SIG-M5 treated with dmso at 0.1 percent for 504 hours (cell line): ENCODE results near the gene MBTPS1.

Experiments used
- DNase-seq: peaks from one replicate; lab custom pipeline; 2025; ENCODE audit not compliant: unreplicated experiment; lab: John Stamatoyannopoulos, UW

MBTPS1 gene

GRCh38 chr16:84080378-84080777 is 36.4 kb downstream of the MBTPS1 start:
- no peak for DNase-seq

GRCh38 chr16:84079664-84080063 is 37.1 kb downstream of the MBTPS1 start:
- DNase-seq: no peak

GRCh38 chr16:84075376-84075775 is 41.4 kb downstream of the MBTPS1 start:
- DNase-seq: no peak

- no peak for DNase-seq
These were observed 42.0 kb downstream of the MBTPS1 start for GRCh38 chr16:84074721-84075120.

DNA sequence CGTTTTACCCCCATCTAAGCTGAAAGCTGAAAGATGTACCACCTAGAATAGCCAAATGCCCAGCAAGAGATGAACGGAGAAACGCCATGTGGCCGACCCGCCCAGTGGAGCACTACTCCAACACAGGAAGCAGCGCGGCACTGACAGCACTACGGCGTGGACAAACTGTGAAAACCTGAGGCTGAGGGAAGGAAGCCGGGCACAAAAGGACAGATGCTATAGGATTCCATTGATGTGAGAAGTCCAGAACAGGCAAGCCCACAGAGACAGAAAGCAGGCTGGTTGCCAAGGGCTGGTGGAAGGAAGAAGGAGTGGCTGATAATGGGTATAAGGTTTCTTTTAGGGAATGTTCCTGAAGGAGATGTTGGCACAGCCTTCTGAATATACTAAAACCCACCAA is 44.7 kb downstream of the MBTPS1 start:
- no peak for DNase-seq

DNA sequence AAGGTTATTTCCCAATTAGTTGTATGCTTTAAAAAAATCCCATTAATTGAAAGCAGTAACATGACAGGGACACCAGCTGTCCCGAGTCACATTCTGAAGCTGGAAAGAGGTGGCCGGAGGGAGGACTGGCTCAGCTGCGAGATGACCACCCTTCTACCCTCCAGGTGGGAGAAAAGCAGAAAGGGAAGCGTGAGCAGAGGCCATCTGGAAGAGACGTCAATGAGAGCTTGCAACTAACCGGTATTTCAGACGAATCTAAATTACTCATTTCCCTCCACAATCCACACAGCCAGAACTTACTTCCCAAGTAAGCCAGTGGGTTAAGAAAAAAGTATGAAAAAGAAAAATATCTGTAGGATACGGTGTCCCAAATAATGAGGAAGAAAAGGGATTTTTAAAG is 45.6 kb downstream of the MBTPS1 start:
- no peak for DNase-seq

- DNase-seq: peak; percentile 38
These were observed 47.2 kb downstream of the MBTPS1 start for GRCh38 chr16:84069540-84069939.

GRCh38 chr16:84068783-84069462 is 47.8 kb downstream of the MBTPS1 start:
- DNase-seq: no peak

- DNase-seq: no peak
These were observed 48.7 kb downstream of the MBTPS1 start for GRCh38 chr16:84068041-84068440.

DNA sequence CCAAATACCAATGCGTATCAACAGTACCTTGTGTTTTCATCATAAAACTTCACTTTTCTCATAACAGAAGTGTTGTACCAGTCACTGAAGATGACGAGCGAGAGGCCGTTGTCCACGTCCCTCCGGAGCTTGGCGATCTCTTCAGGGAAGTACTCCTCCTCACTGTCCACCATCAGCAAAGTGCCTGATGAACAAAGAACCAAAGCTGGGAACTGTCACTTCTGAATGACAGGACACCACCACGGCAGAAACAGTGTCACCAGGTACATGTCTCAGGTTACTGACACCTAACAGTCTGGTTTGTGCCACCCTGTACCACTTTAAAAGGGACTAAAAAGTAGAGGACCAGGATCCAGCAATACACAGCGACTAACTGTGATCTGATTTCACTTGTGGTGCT is 49.1 kb downstream of the MBTPS1 start:
- DNase-seq: no peak

GRCh38 chr16:84065536-84066132 is 51.1 kb downstream of the MBTPS1 start:
- peak; percentile 49 for DNase-seq

GRCh38 chr16:84063980-84064379 is 52.8 kb downstream of the MBTPS1 start:
- no peak for DNase-seq

- peak; percentile 61 for DNase-seq
These were observed 53.8 kb downstream of the MBTPS1 start for GRCh38 chr16:84062734-84063640.

DNA sequence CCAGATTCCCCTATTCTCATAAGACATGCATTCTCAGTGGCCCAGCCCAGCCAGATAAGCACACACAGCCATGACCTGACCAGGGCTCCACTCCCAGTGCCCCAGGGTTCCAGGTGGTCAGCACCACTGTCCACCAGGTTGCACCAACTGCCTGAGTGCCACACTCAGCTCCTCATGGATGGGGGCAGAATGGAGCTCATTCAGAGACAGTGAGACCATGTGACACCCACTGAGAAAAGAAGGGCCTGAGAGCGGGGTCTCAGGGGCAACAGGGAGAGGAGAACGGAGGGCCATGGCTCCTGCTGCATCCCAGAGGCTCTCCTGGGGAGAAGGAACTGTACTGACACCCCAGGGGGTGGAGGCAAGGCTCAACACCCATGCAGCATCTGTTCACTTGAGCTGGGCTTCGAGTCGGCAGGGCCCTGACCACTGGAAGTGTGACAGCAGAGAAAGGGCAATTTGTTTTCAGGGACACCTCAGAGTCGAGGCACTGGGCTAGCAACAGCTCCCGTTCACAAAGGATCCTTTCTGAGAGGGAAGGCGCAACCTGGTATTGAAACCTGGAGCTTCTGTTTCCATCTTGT is 55.4 kb downstream of the MBTPS1 start:
- no peak for DNase-seq

GRCh38 chr16:84059946-84060901 is 56.5 kb downstream of the MBTPS1 start:
- DNase-seq: no peak

GRCh38 chr16:84059111-84059510 is 57.6 kb downstream of the MBTPS1 start:
- DNase-seq: no peak

GRCh38 chr16:84058664-84059063 is 58.1 kb downstream of the MBTPS1 start:
- DNase-seq: no peak

DNA sequence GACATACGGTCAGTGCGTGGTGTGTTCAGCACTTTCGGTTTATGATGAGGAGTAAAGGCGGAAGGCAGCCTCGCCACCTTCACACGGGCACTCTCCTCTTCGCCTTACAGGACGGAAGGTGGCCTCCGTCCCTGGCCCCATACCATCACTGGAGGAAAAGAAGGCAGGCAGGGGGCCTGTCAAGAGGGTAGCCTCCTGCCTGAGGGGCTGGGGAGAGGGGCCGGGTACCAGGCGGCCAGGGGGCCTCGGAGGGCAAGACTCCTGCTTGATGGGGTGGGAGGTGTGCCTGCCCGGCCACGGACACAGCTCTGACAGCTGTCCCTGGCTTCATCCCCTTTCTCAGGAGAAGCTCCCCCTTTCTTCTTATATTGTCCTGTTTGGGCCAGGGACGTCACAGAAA is 58.5 kb downstream of the MBTPS1 start:
- DNase-seq: no peak

DNA sequence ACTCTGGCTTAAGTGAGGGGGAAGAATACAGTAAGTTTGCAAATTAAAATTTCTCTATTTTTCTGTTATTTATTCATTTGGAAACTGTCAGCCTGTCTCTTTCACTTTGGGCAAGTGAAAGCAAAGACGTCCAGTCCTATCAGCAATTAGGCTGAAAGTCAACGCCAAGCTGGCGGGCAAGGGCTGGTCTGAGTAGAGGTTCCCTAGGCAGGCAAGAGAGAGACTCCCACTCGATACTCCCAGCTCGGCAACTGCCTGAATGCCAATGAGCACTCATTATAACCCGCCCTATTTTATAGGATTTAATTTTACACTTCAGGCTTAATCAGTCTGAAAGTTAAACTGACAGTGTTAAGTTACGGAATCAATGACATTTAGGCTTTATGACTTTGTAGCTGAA is 59.8 kb downstream of the MBTPS1 start:
- no peak for DNase-seq

DNA sequence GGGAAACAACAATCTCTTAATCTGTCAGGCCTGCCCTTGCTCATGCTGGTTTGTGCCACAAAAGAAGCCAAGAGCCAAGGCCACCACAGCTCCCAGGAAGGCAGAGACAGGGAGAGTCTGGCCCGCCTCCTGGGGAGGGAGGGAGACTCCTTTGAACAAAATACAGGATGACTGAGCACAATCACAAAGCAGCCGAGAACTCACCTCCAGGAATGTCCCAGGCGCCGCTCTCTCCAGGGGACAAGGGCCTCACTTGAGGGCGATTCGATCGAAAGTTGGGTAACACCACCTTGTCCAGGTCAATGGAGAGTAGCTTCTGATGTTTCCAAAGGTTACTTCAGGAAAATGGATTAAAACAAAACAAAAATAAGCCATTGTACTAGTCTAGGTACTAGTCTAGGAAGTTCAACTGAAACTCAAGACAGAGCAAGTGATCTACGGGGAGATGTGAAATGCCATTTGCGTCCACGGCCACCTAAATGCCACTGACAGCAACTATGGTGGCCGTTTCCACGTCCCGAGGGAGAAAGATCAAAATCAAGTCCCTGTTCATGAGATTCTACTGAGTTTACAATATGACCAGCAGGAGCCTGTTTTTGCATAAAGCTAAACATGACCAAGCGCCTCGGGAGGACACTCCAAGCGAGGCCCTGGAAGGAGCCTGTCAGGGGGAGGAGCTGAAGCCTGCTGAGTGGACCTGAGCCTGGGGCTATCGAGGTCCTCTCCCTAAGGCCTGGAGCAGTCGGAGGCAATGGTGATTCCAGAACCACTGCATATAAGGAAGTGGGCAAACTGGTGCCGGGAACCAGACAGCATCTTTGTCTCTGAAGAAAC is 60.7 kb downstream of the MBTPS1 start:
- no peak for DNase-seq
